Suppressor macrophage (primary cell): ENCODE measurements around the gene DCLK1.
A peak's percentile ranks its signal among the peaks of the same experiment; 100 is the strongest.

Experiments used
- DNase-seq, 4 experiments: peaks; one replicate each; pipeline ENCODE4 v3.0.0-alpha.2; 2020 to 2022

DCLK1 gene

GRCh38 chr13:35817642-35818607 is 313.3 kb downstream of the DCLK1 start:
- no peak for DNase-seq

- DNase-seq = no peak
Observed at GRCh38 chr13:35814605-35815011, 316.6 kb downstream of the DCLK1 start.

- no peak for DNase-seq
Observed at GRCh38 chr13:35812736-35813135, 318.4 kb downstream of the DCLK1 start.

GRCh38 chr13:35810321-35810720 is 320.9 kb downstream of the DCLK1 start:
- no peak for DNase-seq

- no peak for DNase-seq
Observed at GRCh38 chr13:35808846-35809245, 322.3 kb downstream of the DCLK1 start.

- no peak for DNase-seq
Observed at GRCh38 chr13:35804901-35805300, 326.3 kb downstream of the DCLK1 start.

- DNase-seq = no peak
Observed at GRCh38 chr13:35797991-35798390, 333.2 kb downstream of the DCLK1 start.

- DNase-seq = no peak
Observed at GRCh38 chr13:35797244-35797643, 333.9 kb downstream of the DCLK1 start.

- no peak for DNase-seq
Observed at GRCh38 chr13:35796623-35797022, 334.6 kb downstream of the DCLK1 start.

GRCh38 chr13:35794734-35795389 is 336.3 kb downstream of the DCLK1 start:
- DNase-seq = no peak

GRCh38 chr13:35793823-35794222 is 337.4 kb downstream of the DCLK1 start:
- DNase-seq = no peak

GRCh38 chr13:35792911-35793310 is 338.3 kb downstream of the DCLK1 start:
- no peak for DNase-seq

- no peak for DNase-seq
Observed at GRCh38 chr13:35792021-35792420, 339.2 kb downstream of the DCLK1 start.

- no peak for DNase-seq
Observed at GRCh38 chr13:35791184-35791851, 339.9 kb downstream of the DCLK1 start.

- peak in 2 of 4 experiments; percentile 9 to 22 for DNase-seq
Observed at GRCh38 chr13:35789335-35790165, 341.6 kb downstream of the DCLK1 start.

GRCh38 chr13:35787937-35788336 is 343.2 kb downstream of the DCLK1 start:
- no peak for DNase-seq

GRCh38 chr13:35785576-35786303 is 345.4 kb downstream of the DCLK1 start:
- DNase-seq = no peak

GRCh38 chr13:35784286-35784951 is 346.8 kb downstream of the DCLK1 start:
- DNase-seq = no peak

- no peak for DNase-seq
Observed at GRCh38 chr13:35782793-35783192, 348.4 kb downstream of the DCLK1 start.

GRCh38 chr13:35781036-35782000 is 349.9 kb downstream of the DCLK1 start:
- no peak for DNase-seq
